Smooth muscle cell of the brain vasculature (primary cell): ENCODE data around the gene ASIC4.

ENCODE experiments used
- DNase-seq: peaks from one replicate; pipeline ENCODE4 v3.0.0-alpha.2; 2012; ENCODE audit warnings: low read depth, low spot score

Gene ASIC4

GRCh38 chr2:219514196-219514761, at the start of gene ASIC4:
Gene ASIC4, plus strand, starts transcription at chr2:219514482. Its CDS starts 243 bp downstream, at chr2:219514725.
- DNase-seq, result no peak

GRCh38 chr2:219465659-219466561, 48.4 kb upstream of the ASIC4 start:
- no peak for DNase-seq

GRCh38 chr2:219466816-219467735, 47.2 kb upstream of the ASIC4 start:
- no peak for DNase-seq

- DNase-seq, result no peak
Observed at GRCh38 chr2:219467736-219468075, 46.6 kb upstream of the ASIC4 start.

- no peak for DNase-seq
Observed at GRCh38 chr2:219468410-219469185, 45.7 kb upstream of the ASIC4 start.

- DNase-seq, result no peak
Observed at GRCh38 chr2:219469186-219469724, 45.0 kb upstream of the ASIC4 start.

GRCh38 chr2:219470429-219470828, 43.9 kb upstream of the ASIC4 start:
- no peak for DNase-seq

- no peak for DNase-seq
Observed at GRCh38 chr2:219471476-219472371, 42.6 kb upstream of the ASIC4 start.

- DNase-seq, result no peak
Observed at GRCh38 chr2:219472629-219473187, 41.6 kb upstream of the ASIC4 start.

- no peak for DNase-seq
Observed at GRCh38 chr2:219473511-219473910, 40.8 kb upstream of the ASIC4 start.

GRCh38 chr2:219474285-219475060, 39.8 kb upstream of the ASIC4 start:
- no peak for DNase-seq

GRCh38 chr2:219475278-219475677, 39.0 kb upstream of the ASIC4 start:
- no peak for DNase-seq

- no peak for DNase-seq
Observed at GRCh38 chr2:219475697-219476651, 38.3 kb upstream of the ASIC4 start.

GRCh38 chr2:219476652-219477151, 37.6 kb upstream of the ASIC4 start:
- DNase-seq, result no peak

- no peak for DNase-seq
Observed at GRCh38 chr2:219477179-219477578, 37.1 kb upstream of the ASIC4 start.

- no peak for DNase-seq
Observed at GRCh38 chr2:219477815-219478214, 36.5 kb upstream of the ASIC4 start.

- DNase-seq, result no peak
Observed at GRCh38 chr2:219478916-219479315, 35.4 kb upstream of the ASIC4 start.

- no peak for DNase-seq
Observed at GRCh38 chr2:219480004-219480403, 34.3 kb upstream of the ASIC4 start.
